K562 (cell line): ENCODE results near the gene ITPR3. TPM values are rescaled to one million over a fixed set of nuclear protein-coding genes. Genes with fewer than 3 reads are reported as not detected.

Experiments
- NCOA4 ChIP-seq: fragments of 450-650 bp; IDR thresholded peaks from 2 replicates; pipeline ENCODE4 v1.6.1; 2018; ENCODE audit warnings: mild to moderate bottlenecking; ENCODE audit not compliant: partially characterized antibody
- PHF8 ChIP-seq: fragments of 200-600 bp; sonication (generic); IDR thresholded peaks from 2 replicates; pipeline ENCODE4 v1.6.1; 2012; ENCODE audit warnings: mixed run types, mild to moderate bottlenecking, inconsistent platforms, low read length, moderate library complexity, borderline replicate concordance
- TCFL5 ChIP-seq: fragments of 250-450 bp; sonication (Bioruptor Pico); conservative IDR thresholded peaks from 2 replicates; pipeline ENCODE4 v1.6.1; 2021; ENCODE audit warnings: mild to moderate bottlenecking, moderate library complexity, matching md5 sums
- ZC3H8 ChIP-seq: fragments of 450-650 bp; IDR thresholded peaks from 2 replicates; pipeline ENCODE4 v1.6.1; 2017
- ZNF431 ChIP-seq: sonication (generic); formaldehyde crosslinking; IDR thresholded peaks from 2 replicates; pipeline ENCODE4 v1.8.0; 2022; ENCODE audit warnings: mild to moderate bottlenecking, missing genetic modification reagents
- polyA plus RNA-seq, 8 experiments: library from polyadenylated mRNA; depleted of rRNA in 4 of 8; stranded (reverse) in 5 of 8; unstranded in 3 of 8; fragments of >200 nt; fragmentation: Nextera tagmentation in 2 of 8; fragmentation: Illumina TruSeq in 1 of 8; extraction: Ambion mirVana in 2 of 8; extraction: Trizol in 1 of 8; gene quantifications; 2 replicates each; pipeline versions ENCODE4 v1.2.1 to v1.2.3, GENCODE V29; 2011 to 2014; ENCODE audit warnings: inconsistent platforms in 1 of 8, missing spikeins in 1 of 8
- total RNA-seq, 7 experiments: library from RNA; depleted of rRNA in 6 of 7; stranded (reverse); fragments of >200 nt in 6 of 7; fragmentation: Illumina TruSeq in 2 of 7; extraction: Trizol in 2 of 7; gene quantifications; 2 replicates each; pipeline versions ENCODE4 v1.2.1 to v1.2.3, GENCODE V29; 2011 to 2021; ENCODE audit warnings: low replicate concordance in 1 of 7
- TF ChIP-seq, protein P1 (sequence below): sonication (generic); formaldehyde crosslinking; IDR thresholded peaks from 2 replicates; pipeline ENCODE4 v1.8.1; 2022; ENCODE audit warnings: missing genetic modification reagents
- TF ChIP-seq, protein P2 (sequence below): fragments of 250-450 bp; sonication (Bioruptor Pico); IDR thresholded peaks from 2 replicates; pipeline ENCODE4 v1.4.0; 2020
- TF ChIP-seq, protein P3 (sequence below): fragments of 250-450 bp; sonication (Bioruptor Pico); IDR thresholded peaks from 2 replicates; pipeline ENCODE4 v1.5.1; 2021; ENCODE audit warnings: mild to moderate bottlenecking

Gene ITPR3
- total and polyA plus RNA-seq, 9 of the 15 experiments (the other 6 are each of a cell fraction or from before 2014, with no cell fraction given): 0.39 to 35.7 (median 13.2) TPM

DNA sequence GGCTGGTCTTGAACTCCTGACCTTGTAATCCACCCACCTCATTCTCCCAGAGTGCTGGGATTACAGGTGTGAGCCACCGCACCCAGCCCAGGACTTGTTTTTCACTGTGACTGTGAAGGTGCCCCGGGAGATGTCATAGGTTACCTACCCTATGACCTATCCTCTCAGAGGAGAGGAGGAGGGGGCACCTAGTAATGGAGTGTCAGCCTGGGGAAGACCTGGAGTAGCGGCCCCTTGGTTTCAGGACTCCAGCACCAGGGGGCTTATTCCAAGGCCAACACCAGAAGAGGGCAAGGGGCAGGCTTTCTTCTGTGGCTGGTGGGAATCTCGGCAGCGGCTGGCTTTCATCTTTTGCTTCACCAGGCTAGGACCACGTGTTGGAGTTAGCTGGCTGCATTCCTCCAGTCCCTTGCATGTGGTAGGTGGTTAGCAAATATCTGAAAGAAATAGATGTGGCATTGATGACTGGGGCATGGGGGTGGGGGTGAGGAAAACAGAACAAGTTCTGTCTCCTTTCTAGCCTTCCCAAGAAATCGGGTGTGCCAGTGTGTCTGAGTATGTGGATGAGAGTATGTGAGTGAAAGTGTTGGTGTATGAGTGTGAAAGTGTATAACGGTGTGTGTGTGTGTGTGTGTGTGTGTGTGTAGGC lies 7.9 kb upstream of the ITPR3 start (continued):
- TF ChIP-seq, protein P1, sequence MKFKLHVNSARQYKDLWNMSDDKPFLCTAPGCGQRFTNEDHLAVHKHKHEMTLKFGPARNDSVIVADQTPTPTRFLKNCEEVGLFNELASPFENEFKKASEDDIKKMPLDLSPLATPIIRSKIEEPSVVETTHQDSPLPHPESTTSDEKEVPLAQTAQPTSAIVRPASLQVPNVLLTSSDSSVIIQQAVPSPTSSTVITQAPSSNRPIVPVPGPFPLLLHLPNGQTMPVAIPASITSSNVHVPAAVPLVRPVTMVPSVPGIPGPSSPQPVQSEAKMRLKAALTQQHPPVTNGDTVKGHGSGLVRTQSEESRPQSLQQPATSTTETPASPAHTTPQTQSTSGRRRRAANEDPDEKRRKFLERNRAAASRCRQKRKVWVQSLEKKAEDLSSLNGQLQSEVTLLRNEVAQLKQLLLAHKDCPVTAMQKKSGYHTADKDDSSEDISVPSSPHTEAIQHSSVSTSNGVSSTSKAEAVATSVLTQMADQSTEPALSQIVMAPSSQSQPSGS (CRISPR knock-in tag): no peak
- TF ChIP-seq, protein P2, sequence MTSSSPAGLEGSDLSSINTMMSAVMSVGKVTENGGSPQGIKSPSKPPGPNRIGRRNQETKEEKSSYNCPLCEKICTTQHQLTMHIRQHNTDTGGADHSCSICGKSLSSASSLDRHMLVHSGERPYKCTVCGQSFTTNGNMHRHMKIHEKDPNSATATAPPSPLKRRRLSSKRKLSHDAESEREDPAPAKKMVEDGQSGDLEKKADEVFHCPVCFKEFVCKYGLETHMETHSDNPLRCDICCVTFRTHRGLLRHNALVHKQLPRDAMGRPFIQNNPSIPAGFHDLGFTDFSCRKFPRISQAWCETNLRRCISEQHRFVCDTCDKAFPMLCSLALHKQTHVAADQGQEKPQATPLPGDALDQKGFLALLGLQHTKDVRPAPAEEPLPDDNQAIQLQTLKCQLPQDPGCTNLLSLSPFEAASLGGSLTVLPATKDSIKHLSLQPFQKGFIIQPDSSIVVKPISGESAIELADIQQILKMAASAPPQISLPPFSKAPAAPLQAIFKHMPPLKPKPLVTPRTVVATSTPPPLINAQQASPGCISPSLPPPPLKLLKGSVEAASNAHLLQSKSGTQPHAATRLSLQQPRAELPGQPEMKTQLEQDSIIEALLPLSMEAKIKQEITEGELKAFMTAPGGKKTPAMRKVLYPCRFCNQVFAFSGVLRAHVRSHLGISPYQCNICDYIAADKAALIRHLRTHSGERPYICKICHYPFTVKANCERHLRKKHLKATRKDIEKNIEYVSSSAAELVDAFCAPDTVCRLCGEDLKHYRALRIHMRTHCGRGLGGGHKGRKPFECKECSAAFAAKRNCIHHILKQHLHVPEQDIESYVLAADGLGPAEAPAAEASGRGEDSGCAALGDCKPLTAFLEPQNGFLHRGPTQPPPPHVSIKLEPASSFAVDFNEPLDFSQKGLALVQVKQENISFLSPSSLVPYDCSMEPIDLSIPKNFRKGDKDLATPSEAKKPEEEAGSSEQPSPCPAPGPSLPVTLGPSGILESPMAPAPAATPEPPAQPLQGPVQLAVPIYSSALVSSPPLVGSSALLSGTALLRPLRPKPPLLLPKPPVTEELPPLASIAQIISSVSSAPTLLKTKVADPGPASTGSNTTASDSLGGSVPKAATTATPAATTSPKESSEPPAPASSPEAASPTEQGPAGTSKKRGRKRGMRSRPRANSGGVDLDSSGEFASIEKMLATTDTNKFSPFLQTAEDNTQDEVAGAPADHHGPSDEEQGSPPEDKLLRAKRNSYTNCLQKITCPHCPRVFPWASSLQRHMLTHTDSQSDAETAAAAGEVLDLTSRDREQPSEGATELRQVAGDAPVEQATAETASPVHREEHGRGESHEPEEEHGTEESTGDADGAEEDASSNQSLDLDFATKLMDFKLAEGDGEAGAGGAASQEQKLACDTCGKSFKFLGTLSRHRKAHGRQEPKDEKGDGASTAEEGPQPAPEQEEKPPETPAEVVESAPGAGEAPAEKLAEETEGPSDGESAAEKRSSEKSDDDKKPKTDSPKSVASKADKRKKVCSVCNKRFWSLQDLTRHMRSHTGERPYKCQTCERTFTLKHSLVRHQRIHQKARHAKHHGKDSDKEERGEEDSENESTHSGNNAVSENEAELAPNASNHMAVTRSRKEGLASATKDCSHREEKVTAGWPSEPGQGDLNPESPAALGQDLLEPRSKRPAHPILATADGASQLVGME: no peak
- TF ChIP-seq PHF8: no peak
- no peak for TF ChIP-seq NCOA4
- TF ChIP-seq, protein P3, sequence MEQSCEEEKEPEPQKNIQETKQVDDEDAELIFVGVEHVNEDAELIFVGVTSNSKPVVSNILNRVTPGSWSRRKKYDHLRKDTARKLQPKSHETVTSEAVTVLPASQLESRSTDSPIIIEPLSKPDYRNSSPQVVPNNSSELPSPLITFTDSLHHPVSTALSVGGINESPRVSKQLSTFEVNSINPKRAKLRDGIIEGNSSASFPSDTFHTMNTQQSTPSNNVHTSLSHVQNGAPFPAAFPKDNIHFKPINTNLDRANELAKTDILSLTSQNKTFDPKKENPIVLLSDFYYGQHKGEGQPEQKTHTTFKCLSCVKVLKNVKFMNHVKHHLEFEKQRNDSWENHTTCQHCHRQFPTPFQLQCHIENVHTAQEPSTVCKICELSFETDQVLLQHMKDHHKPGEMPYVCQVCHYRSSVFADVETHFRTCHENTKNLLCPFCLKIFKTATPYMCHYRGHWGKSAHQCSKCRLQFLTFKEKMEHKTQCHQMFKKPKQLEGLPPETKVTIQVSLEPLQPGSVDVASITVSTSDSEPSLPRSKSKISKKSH (CRISPR knock-in tag): no peak
- no peak for TF ChIP-seq ZNF431 (CRISPR knock-in tag)
- no peak for TF ChIP-seq ZC3H8
- TF ChIP-seq TCFL5 (CRISPR knock-in tag): no peak
